ENCODE data around the gene FARP1.

FARP1 gene

DNA sequence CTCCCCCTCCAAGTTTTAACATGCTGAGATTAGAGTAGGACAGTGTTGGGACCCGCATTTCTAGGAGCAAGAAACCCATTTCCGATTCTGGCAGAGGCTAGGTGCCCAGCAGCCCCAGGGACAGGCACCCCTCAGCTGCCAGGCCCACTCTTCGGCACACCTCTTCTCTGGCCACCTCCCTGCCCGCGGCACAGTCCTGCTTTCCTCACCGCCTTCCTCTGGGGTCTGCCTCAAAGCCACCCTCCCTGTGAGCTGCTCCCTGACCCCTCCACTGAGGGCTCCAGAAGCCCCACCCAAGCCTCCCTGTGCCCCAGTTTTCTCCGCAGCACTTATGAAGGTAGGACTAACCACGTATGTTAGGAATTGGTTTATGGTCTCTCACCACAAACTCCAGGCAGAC lies 354.1 kb downstream of the FARP1 start:
- TF ChIP-seq, protein P1, sequence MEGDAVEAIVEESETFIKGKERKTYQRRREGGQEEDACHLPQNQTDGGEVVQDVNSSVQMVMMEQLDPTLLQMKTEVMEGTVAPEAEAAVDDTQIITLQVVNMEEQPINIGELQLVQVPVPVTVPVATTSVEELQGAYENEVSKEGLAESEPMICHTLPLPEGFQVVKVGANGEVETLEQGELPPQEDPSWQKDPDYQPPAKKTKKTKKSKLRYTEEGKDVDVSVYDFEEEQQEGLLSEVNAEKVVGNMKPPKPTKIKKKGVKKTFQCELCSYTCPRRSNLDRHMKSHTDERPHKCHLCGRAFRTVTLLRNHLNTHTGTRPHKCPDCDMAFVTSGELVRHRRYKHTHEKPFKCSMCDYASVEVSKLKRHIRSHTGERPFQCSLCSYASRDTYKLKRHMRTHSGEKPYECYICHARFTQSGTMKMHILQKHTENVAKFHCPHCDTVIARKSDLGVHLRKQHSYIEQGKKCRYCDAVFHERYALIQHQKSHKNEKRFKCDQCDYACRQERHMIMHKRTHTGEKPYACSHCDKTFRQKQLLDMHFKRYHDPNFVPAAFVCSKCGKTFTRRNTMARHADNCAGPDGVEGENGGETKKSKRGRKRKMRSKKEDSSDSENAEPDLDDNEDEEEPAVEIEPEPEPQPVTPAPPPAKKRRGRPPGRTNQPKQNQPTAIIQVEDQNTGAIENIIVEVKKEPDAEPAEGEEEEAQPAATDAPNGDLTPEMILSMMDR (IDR thresholded peaks at IDR 0.05), result no peak
- Histone ChIP-seq H3K9me3 (no peaks in the 10 kb centered on the region), H3K36me3 (peaks cover 19% of the 10 kb centered on the region), H3K4me3 (ENCODE audit: low read depth in 1 of 2, low read length in 1 of 2) (no peak overlapping the region), H3K27ac (no peak overlapping the region), H3K27me3 (no peaks in the 10 kb centered on the region), H3K4me1 (ENCODE audit: control insufficient read depth in 1 of 2, insufficient read depth in 1 of 2, low read depth in 1 of 2, low read length in 1 of 2) (peaks cover 4 to 15% of the 10 kb centered on the region in 2 experiments)

DNA sequence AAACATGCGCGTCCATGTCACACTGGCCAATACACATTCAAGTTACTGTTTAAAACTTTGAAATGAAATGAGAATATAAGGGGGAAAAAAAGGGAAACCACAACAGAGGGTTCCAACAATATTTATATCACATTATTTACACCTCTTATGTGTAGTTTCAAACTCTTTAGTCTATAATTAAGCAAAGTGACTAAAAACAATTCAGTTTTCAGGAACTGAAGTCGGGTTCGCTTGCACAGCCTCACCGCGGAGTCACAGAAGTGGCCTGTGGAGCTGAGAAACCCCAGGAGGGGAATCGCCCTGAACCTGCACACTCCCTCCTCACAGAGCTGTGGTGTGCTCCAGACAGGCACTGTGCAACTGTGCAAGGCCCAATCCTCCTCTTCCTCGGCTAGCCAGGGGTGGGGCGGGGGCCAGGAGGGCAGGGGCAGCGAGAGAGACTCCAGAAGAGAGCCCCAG lies 358.1 kb downstream of the FARP1 start:
- no peak overlapping the region for H3K4me3 ChIP-seq (ENCODE audit: low read depth in 1 of 2, low read length in 1 of 2)
- no peaks in the 10 kb centered on the region for H3K9me3 ChIP-seq
- no peak overlapping the region for H3K27ac ChIP-seq
- H3K27me3 ChIP-seq, result no peaks in the 10 kb centered on the region
- H3K4me1 ChIP-seq (ENCODE audit: control insufficient read depth in 1 of 2, insufficient read depth in 1 of 2, low read depth in 1 of 2, low read length in 1 of 2), result peaks cover 0 to 11% of the 10 kb centered on the region in 2 experiments
- H3K36me3 ChIP-seq, result peaks cover 21% of the 10 kb centered on the region
- TF ChIP-seq, protein P1 (IDR thresholded peaks at IDR 0.05), result no peak

DNA sequence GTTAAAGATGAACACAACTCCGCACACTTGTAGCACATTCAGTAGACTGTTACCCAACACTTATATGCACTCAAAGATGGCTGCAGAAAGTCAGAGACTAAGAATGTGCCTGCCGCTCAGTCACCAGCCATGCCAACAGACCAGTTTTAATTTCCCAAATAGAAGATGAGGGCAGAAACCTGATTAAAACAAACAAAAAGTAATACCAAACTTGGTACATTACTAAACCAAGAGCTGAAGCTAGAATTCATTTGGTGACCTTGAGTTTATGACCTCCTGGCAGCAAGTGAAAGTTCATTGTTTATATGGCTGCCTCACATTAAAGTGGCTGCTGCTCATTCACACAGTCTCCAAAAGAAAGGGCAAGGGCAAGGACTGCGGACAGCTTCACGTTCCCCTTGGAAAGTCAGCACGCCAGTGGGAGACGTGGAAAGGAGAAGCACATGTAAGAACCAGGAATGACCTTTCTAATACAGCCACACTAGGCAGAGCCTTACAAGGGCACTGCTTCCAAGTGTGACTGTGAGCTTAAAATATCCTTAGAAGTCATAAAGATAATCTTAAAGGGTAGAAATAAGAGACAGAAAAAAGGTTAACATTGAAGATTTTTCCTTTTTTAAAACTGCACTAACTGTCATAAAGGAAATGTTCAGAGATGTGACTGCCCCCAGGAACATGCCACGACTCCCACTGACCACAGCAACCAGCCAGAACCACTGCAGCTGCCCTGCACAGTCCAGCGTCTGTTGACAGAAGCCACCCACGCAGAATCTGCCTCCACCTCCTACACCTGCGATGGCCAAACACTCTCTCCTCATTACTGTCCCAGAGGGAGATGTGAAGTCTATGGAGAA lies 360.5 kb downstream of the FARP1 start:
- Histone ChIP-seq H3K4me3 (ENCODE audit: low read depth in 1 of 2, low read length in 1 of 2) (no peak overlapping the region), H3K9me3 (no peaks in the 10 kb centered on the region), H3K27me3 (no peaks in the 10 kb centered on the region), H3K4me1 (ENCODE audit: control insufficient read depth in 1 of 2, insufficient read depth in 1 of 2, low read depth in 1 of 2, low read length in 1 of 2) (peaks cover 0 to 2% of the 10 kb centered on the region in 2 experiments), H3K27ac (no peak overlapping the region), H3K36me3 (peaks cover 21% of the 10 kb centered on the region)
- TF ChIP-seq, protein P1 (IDR thresholded peaks at IDR 0.05), result no peak

DNA sequence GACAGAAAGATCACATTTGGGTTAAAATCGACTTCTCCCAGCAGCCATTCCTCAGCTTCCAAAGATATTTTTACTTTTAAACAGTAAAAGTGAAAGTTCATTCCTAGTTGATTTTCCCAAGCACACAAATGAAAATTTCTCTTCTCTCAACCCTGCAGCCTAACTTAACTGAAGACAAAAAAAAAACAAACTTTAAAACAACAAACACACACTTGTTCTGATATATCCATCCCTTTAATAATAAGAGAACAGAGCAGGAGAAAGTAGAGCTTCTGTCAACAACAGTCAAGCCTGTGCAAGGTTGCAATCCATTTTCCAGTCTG lies 361.1 kb downstream of the FARP1 start:
- H3K4me1 ChIP-seq (ENCODE audit: control insufficient read depth in 1 of 2, insufficient read depth in 1 of 2, low read depth in 1 of 2, low read length in 1 of 2), result peaks cover 5 to 8% of the 10 kb centered on the region in 2 experiments
- H3K4me3 ChIP-seq (ENCODE audit: low read depth in 1 of 2, low read length in 1 of 2), result no peak overlapping the region
- H3K9me3 ChIP-seq, result no peaks in the 10 kb centered on the region
- TF ChIP-seq, protein P1 (IDR thresholded peaks at IDR 0.05), result no peak
- H3K36me3 ChIP-seq, result peaks cover 17% of the 10 kb centered on the region
- H3K27ac ChIP-seq, result no peak overlapping the region
- no peaks in the 10 kb centered on the region for H3K27me3 ChIP-seq

DNA sequence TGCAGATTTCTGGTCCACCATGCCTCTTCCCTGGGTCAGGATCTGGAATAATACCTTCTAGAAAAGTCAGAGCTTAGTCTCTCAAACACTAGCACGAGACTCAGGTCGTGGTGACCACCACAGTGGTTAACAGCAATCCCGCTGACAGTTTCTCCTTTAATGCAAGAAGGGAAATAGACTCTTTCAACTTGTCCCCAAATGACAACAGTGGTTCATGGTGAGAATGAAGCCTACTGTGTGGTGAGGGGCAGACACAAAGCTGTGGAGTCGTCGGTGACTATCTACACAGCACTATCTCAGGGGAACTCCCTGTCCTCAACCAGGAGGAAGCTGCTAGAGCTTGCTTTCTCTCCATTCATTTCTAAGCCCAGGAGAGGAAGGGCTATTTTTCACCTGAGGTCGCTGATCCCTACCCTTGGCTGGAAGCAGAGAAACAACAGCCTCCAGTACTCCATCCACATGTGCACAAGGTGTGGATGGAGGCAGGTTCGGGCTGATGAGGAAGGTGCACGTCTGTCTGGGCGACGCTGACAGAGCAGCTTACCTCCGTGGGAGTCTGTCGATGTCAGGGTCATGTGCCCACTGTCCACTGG lies 361.6 kb downstream of the FARP1 start:
- Histone ChIP-seq H3K27ac (no peak overlapping the region), H3K36me3 (peaks cover 14% of the 10 kb centered on the region)
- TF ChIP-seq, protein P1 (IDR thresholded peaks at IDR 0.05), result no peak

More for the DNA sequence above, 361.6 kb downstream of the FARP1 start:
- no peaks in the 10 kb centered on the region for H3K27me3 ChIP-seq
- H3K9me3 ChIP-seq, result no peaks in the 10 kb centered on the region
- H3K4me1 ChIP-seq (ENCODE audit: control insufficient read depth in 1 of 2, insufficient read depth in 1 of 2, low read depth in 1 of 2, low read length in 1 of 2), result peaks cover 10 to 13% of the 10 kb centered on the region in 2 experiments
- H3K4me3 ChIP-seq (ENCODE audit: low read depth in 1 of 2, low read length in 1 of 2), result no peak overlapping the region

All from neutrophil (primary cell).